GM12874 (cell line): ENCODE data around the gene RNF146.

ENCODE experiments used
- CTCF ChIP-seq: IDR thresholded peaks from 2 replicates; pipeline ENCODE4 v1.5.1; 2011; ENCODE audit warnings: low read depth, mild to moderate bottlenecking, control low read depth, low read length, moderate library complexity; ENCODE audit not compliant: insufficient read depth

RNF146 gene

DNA sequence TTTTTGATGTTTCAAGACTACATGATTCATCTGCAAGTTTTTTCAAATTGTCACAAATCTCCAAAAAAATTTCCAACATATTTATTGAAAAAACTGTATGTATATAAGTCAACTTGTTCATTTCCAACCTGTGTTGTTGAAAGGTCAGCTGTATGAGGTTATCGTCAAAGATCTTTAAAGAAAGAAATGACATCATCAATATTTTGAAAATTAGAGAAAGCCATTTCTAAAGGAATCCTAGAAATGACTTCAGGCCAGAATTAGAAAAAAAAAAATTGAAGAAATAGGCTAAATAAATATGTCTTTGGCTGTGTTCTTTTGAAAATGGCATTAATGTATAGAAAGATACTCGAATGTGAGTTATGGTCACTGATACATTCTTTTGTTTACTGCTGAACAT, 6.8 kb downstream of the RNF146 start:
- TF ChIP-seq CTCF = no peak

- no peak for TF ChIP-seq CTCF
Observed at GRCh38 chr6:127276331-127276730, 9.7 kb downstream of the RNF146 start.

- no peak for TF ChIP-seq CTCF
Observed at GRCh38 chr6:127277878-127278843, 11.5 kb downstream of the RNF146 start.

GRCh38 chr6:127279815-127280214, 13.2 kb downstream of the RNF146 start:
- TF ChIP-seq CTCF = no peak

DNA sequence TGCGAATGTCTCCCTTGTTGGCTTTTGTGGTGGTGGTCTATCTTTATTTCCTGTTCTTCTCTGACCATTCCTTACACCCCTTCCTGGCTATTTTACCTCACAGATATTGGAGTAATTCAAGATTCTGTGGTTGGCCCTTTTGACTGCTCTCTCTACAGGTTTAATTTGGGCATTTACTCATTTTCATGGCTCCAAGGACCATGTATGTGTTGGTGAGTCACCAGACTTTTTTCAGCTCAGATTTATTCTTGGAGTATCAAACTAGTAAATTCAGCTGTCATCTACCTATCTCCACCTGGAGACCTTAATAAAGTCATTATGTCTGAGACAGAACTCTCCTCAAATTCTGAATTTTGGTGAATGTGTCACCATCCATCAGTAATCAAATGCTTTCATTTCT, 15.5 kb downstream of the RNF146 start:
- no peak for TF ChIP-seq CTCF

DNA sequence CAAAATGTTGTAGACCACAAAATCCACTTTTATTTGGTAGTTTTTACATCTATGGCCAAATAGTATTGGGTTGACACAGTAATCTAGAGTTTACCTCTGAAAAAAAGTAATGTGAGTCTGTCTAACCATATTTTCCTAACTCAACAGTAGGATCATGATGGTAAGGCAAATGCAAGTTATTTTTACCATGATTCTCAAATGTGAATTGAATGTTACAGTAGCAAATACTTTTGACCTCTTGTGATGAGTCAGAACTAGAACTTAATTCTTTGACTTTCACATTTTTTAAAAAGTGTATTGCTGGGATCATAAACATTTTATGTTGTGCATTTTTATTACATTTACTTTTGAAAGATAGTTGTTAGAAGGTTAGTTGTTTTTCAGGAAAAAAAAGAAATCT, 22.0 kb downstream of the RNF146 start:
- TF ChIP-seq CTCF = no peak

DNA sequence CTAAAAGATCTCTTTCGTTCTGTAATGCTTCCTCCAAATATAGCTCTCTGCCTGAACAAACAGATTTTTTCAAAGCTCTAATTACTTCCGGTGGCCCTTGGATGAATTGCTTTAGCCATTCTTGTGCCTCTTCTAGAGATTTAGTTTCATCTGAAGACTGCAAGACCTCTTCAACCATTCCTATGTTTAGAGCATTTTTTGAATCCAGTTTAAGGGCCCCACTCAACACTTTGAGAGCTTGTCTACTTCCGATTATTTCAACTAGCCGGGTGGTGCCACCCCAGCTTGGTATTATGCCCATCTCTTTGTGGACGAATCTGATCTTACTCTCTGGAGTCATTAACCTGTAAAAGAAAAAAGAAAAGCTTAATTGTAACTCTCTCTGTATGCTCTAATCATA, 23.3 kb downstream of the RNF146 start:
- TF ChIP-seq CTCF = no peak
